Esophagus squamous epithelium (tissue), 5 donors: ENCODE results near the gene SLF2. TPM values are rescaled to one million over a fixed set of nuclear protein-coding genes. Genes with fewer than 3 reads are reported as not detected.

Source experiments
- DNase-seq: peaks from one replicate; lab custom pipeline; 2025; lab: John Stamatoyannopoulos, UW
- H3K27ac ChIP-seq, 4 donors: fragments of 200-600 bp; sonication (generic); one replicate each; pipeline ENCODE4 v1.5.1; 2016 to 2019; ENCODE audit warnings: mild to moderate bottlenecking in 1 of 4
- H3K27me3 ChIP-seq, 4 donors: fragments of 200-600 bp; sonication (generic); 1 replicate in 3 of 4; 2 replicates in 1 of 4; pipeline versions ENCODE4 v1.5.1 to v1.6.0; 2017 to 2021; ENCODE audit warnings: antibody characterized with exemption in 1 of 4
- H3K36me3 ChIP-seq, 3 donors: fragments of 200-600 bp; sonication (generic); one replicate each; pipeline ENCODE4 v1.5.1; 2016 to 2019
- H3K4me1 ChIP-seq, 3 donors: fragments of 200-600 bp; sonication (generic); one replicate each; pipeline ENCODE4 v1.5.1; 2017 to 2019
- H3K4me3 ChIP-seq, 4 donors: fragments of 200-600 bp; sonication (generic); 1 replicate in 3 of 4; 2 replicates in 1 of 4; pipeline ENCODE4 v1.5.1; 2016 to 2019; ENCODE audit warnings: mild to moderate bottlenecking in 2 of 4, moderate library complexity in 1 of 4
- H3K9me3 ChIP-seq, 3 donors: fragments of 200-600 bp; sonication (generic); one replicate each; pipeline ENCODE4 v1.5.1; 2016 to 2019
- POLR2A ChIP-seq, 4 donors: fragments of 450-650 bp; IDR thresholded peaks; one replicate each; pipeline ENCODE4 v1.6.1; 2017; ENCODE audit warnings: antibody characterized with exemption in 4 of 4, mild to moderate bottlenecking in 4 of 4, moderate library complexity in 3 of 4
- WGBS, 2 donors: methylation state at CpG; one replicate each; pipeline ENCODE4 v1.1.5; 2018; 5-methylcytosine and 5-hydroxymethylcytosine counted together
- intact Hi-C: fragments of 100-400 bp; cut with DNase I; formaldehyde crosslinking; loops from one replicate; pipeline ENCODE4 v1.15.0; 2022
- total RNA-seq, 4 donors: library from RNA; depleted of rRNA; stranded (reverse); fragments of >200 nt; gene quantifications; one replicate each; pipeline ENCODE4 v1.1.0, GENCODE V29; 2016
- TF ChIP-seq, protein P1 (sequence below), 6 experiments: fragments of 450-650 bp in 4 of 6; fragments of 200-600 bp in 2 of 6; sonication (generic) in 2 of 6; IDR thresholded peaks; one replicate each; pipeline ENCODE4 v1.5.1; 2016 to 2019; ENCODE audit warnings: antibody characterized with exemption in 6 of 6, mild to moderate bottlenecking in 4 of 6, moderate library complexity in 4 of 6
- donor health status: DM: yes; HTN: yes; CAD: no.

The SLF2 gene
- total RNA-seq, 4 donors from 2014 or later: 12.1 to 24.8 (median 13.5) TPM

DNA sequence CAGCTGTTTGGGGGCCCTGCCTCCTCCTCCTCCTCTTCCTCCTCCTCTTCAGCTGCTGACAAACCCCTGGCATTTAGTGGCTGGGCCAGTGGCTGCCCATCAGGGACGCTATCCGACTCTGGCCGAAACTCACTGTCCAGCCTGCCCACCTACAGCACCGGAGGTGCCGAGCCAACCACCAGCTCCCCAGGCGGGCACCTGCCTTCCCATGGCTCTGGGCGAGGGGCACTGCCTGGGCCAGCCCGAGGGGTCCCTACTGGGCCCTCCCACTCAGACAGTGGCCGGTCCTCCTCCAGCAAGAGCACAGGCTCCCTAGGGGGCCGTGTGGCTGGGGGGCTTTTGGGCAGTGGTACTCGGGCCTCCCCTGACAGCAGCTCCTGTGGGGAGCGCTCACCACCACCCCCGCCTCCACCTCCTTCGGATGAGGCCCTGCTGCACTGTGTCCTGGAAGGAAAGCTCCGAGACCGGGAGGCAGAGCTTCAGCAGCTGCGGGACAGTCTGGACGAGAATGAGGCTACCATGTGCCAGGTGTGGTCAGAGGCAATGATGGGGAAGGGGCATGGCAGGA, 91.0 kb downstream of the SLF2 start:
- Histone ChIP-seq H3K9me3 (no peaks in the 10 kb centered on the region), H3K27me3 (no peaks in the 10 kb centered on the region), H3K4me1 (peaks cover 22 to 72% (median 27%) of the 10 kb centered on the region in 3 donors), H3K27ac (peak overlapping the region in 1 of 4 donors; percentile 43), H3K4me3 (no peak overlapping the region), H3K36me3 (peaks cover 10 to 53% (median 34%) of the 10 kb centered on the region in 3 donors)
- TF ChIP-seq POLR2A (IDR thresholded peaks at IDR 0.05): no peak
- TF ChIP-seq, protein P1, sequence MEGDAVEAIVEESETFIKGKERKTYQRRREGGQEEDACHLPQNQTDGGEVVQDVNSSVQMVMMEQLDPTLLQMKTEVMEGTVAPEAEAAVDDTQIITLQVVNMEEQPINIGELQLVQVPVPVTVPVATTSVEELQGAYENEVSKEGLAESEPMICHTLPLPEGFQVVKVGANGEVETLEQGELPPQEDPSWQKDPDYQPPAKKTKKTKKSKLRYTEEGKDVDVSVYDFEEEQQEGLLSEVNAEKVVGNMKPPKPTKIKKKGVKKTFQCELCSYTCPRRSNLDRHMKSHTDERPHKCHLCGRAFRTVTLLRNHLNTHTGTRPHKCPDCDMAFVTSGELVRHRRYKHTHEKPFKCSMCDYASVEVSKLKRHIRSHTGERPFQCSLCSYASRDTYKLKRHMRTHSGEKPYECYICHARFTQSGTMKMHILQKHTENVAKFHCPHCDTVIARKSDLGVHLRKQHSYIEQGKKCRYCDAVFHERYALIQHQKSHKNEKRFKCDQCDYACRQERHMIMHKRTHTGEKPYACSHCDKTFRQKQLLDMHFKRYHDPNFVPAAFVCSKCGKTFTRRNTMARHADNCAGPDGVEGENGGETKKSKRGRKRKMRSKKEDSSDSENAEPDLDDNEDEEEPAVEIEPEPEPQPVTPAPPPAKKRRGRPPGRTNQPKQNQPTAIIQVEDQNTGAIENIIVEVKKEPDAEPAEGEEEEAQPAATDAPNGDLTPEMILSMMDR (IDR thresholded peaks at IDR 0.05): no peak
- no peak for DNase-seq
- intact Hi-C loops: no loop called here
- WGBS, 2 donors: 100% methylated on average over 4 of the region's 18 CpGs; no CpG with 5 or more reads in 1 of the 2 donors

GRCh38 chr10:101005361-101005760, 92.6 kb downstream of the SLF2 start:
- H3K27ac ChIP-seq: no peak overlapping the region
- WGBS, 2 donors: 97% methylated on average over 6 to 10 of the region's 23 CpGs
- no peak for TF ChIP-seq POLR2A (IDR thresholded peaks at IDR 0.05)
- TF ChIP-seq, protein P1 (IDR thresholded peaks at IDR 0.05): no peak
- H3K36me3 ChIP-seq: peaks cover 10 to 53% (median 34%) of the 10 kb centered on the region in 3 donors
- H3K4me1 ChIP-seq: peaks cover 17 to 67% (median 24%) of the 10 kb centered on the region in 3 donors
- intact Hi-C loops: no loop called here
- H3K9me3 ChIP-seq: no peaks in the 10 kb centered on the region
- DNase-seq: no peak
- no peaks in the 10 kb centered on the region for H3K27me3 ChIP-seq
- no peak overlapping the region for H3K4me3 ChIP-seq

- no peaks in the 10 kb centered on the region for H3K27me3 ChIP-seq
- no peak for TF ChIP-seq POLR2A (IDR thresholded peaks at IDR 0.05)
- TF ChIP-seq, protein P1 (IDR thresholded peaks at IDR 0.05): no peak
- WGBS, 2 donors: 80 to 88% methylated on average over 2 of the region's 4 CpGs
- no peaks in the 10 kb centered on the region for H3K9me3 ChIP-seq
- intact Hi-C loops: no loop called here
- H3K4me3 ChIP-seq: no peak overlapping the region
- peaks cover 10 to 61% (median 18%) of the 10 kb centered on the region in 3 donors for H3K4me1 ChIP-seq
- DNase-seq: no peak
- peak overlapping the region in 2 of 4 donors; percentile 43 to 53 for H3K27ac ChIP-seq
- H3K36me3 ChIP-seq: peaks cover 10 to 53% (median 34%) of the 10 kb centered on the region in 3 donors
Measured at GRCh38 chr10:101005869-101006567, 93.3 kb downstream of the SLF2 start.

- Histone ChIP-seq H3K36me3 (peaks cover 10 to 53% (median 34%) of the 10 kb centered on the region in 3 donors), H3K4me3 (no peak overlapping the region), H3K27me3 (no peaks in the 10 kb centered on the region), H3K27ac (peak overlapping the region in 3 of 4 donors; percentile 28 to 53 (median 43)), H3K4me1 (peaks cover 7 to 54% (median 11%) of the 10 kb centered on the region in 3 donors), H3K9me3 (no peaks in the 10 kb centered on the region)
- TF ChIP-seq, protein P1 (IDR thresholded peaks at IDR 0.05): no peak
- no peak for TF ChIP-seq POLR2A (IDR thresholded peaks at IDR 0.05)
- intact Hi-C loops: no loop called here
- DNase-seq: no peak
- 83 to 91% methylated on average over 14 to 19 of the region's 33 CpGs for WGBS, 2 donors
Measured at GRCh38 chr10:101006593-101007098, 93.9 kb downstream of the SLF2 start.
